Skeletal muscle tissue (tissue), 4 donors: ENCODE data around the gene SIRPB2. TPM values are rescaled to one million over a fixed set of nuclear protein-coding genes. Genes with fewer than 3 reads are reported as not detected.

Source experiments
- H3K27ac ChIP-seq: one replicate; pipeline ENCODE4 v1.7.0; 2013; ENCODE audit warnings: mild to moderate bottlenecking, low read depth, low read length, inconsistent platforms
- H3K27me3 ChIP-seq, 3 donors: one replicate each; pipeline ENCODE4 v1.7.0; 2013; ENCODE audit warnings: low read length in 3 of 3; ENCODE audit not compliant: control insufficient read depth in 3 of 3, insufficient read depth in 3 of 3
- H3K36me3 ChIP-seq, 3 donors: one replicate each; pipeline ENCODE4 v1.7.0; 2013; ENCODE audit warnings: low read length in 3 of 3; ENCODE audit not compliant: control insufficient read depth in 3 of 3, insufficient read depth in 3 of 3
- H3K4me1 ChIP-seq, 3 donors: one replicate each; pipeline ENCODE4 v1.7.0; 2013; ENCODE audit warnings: low read length in 3 of 3, mild to moderate bottlenecking in 3 of 3; ENCODE audit not compliant: control insufficient read depth in 3 of 3, insufficient read depth in 3 of 3
- H3K4me3 ChIP-seq, 3 donors: one replicate each; pipeline ENCODE4 v1.7.0; 2013; ENCODE audit warnings: low read length in 3 of 3
- H3K9ac ChIP-seq, 3 donors: one replicate each; pipeline ENCODE4 v1.7.0; 2013; ENCODE audit warnings: low read length in 3 of 3, mild to moderate bottlenecking in 3 of 3, moderate library complexity in 2 of 3, low read depth in 1 of 3
- H3K9me3 ChIP-seq, 3 donors: one replicate each; pipeline ENCODE4 v1.7.0; 2013; ENCODE audit warnings: low read length in 3 of 3; ENCODE audit not compliant: control insufficient read depth in 3 of 3
- total RNA-seq: library from RNA; depleted of rRNA; stranded (reverse); fragments of >200 nt; gene quantifications from one replicate; pipeline ENCODE4 v1.2.3, GENCODE V29; 2014
- donor health status: Osteomylitis.

SIRPB2 gene
- total RNA-seq, 1 donor from 2014 or later: 1.6 TPM

DNA sequence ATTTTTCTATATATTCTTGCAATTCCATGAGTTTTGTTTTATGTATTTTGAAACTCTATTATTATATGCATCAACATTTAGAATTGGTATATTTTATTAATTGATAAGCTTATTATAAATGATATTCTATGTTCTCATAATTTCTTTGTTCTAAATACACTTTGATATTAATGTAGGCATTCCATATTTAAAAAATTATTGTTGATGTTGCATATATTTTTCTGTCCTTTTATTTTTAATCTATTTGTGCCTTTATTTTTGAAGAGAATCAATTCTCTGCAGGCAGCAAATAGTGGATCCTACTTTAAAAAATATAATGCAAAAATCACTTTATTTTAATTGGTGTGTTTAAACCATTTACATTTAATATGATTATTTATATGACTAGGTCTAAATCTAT is 36.7 kb upstream of the SIRPB2 start:
- H3K9ac ChIP-seq: no peak overlapping the region
- no peaks in the 10 kb centered on the region for H3K4me1 ChIP-seq
- H3K27ac ChIP-seq: no peak overlapping the region
- no peaks in the 10 kb centered on the region for H3K27me3 ChIP-seq
- no peak overlapping the region for H3K4me3 ChIP-seq
- no peaks in the 10 kb centered on the region for H3K9me3 ChIP-seq
- H3K36me3 ChIP-seq: no peaks in the 10 kb centered on the region

DNA sequence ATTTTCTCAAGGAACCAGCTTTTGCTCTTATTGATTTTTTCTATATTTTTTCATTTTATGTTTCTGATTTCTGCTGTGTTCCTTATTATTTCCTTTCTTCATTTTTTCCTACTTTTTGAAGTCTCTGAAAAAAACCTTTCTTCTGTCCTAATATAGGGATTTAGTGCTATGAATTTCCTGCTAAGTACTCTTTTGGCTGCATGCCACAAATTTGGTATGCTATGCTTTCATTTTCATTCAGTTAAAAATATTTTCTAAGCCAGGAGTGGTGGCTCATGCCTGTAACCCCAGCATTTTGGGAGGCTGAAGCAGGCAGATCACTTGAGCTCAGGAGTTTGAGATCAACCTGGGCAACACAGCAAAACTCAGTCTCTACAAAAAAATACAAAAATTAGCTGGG is 35.7 kb upstream of the SIRPB2 start:
- H3K9ac ChIP-seq: no peak overlapping the region
- peaks cover 0 to 4% (median 0%) of the 10 kb centered on the region in 3 donors for H3K27me3 ChIP-seq
- no peaks in the 10 kb centered on the region for H3K9me3 ChIP-seq
- no peak overlapping the region for H3K4me3 ChIP-seq
- no peaks in the 10 kb centered on the region for H3K36me3 ChIP-seq
- H3K4me1 ChIP-seq: no peaks in the 10 kb centered on the region
- H3K27ac ChIP-seq: no peak overlapping the region

DNA sequence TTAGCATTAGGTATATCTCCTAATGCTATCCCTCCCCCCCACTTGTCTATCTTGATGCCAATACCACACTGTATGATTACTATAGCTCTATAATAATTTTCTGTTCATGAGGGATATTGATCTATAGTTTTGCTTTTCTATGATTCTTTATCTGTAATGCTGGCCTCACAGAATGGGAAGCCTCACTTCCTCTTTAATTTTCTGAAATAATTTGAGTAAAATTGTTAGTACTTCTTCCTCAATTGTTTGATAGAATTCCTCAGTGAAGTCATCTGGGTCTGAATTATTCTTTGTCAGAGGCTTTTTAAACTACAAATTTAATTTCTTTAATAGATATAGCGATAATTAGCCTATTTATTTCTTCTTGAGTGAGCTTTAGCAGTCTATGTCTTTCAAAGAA is 35.1 kb upstream of the SIRPB2 start:
- Histone ChIP-seq H3K9ac (no peak overlapping the region), H3K4me3 (no peak overlapping the region), H3K27me3 (peaks cover 0 to 4% (median 0%) of the 10 kb centered on the region in 3 donors), H3K9me3 (no peaks in the 10 kb centered on the region), H3K27ac (no peak overlapping the region), H3K4me1 (no peaks in the 10 kb centered on the region), H3K36me3 (no peaks in the 10 kb centered on the region)

DNA sequence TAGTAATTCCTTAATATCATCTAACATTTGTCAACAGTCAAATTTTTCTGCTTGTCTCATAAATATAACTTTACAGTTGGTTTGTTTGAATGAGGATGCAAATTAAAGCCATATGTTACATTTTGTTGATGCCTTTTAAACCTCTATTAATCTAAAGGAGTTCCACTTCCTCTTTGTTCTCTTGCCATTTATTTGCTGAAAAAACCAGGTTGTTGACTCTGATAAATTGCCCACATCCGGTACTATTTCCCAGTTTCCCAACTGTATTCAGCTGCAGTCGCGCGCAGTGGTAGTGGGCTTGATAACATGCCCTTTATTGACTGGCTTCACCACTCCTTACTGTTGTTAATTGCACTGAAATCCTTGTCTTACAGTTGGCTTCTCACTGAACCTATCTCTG is 32.8 kb upstream of the SIRPB2 start:
- no peaks in the 10 kb centered on the region for H3K9me3 ChIP-seq
- no peak overlapping the region for H3K9ac ChIP-seq
- no peaks in the 10 kb centered on the region for H3K36me3 ChIP-seq
- peaks cover 0 to 4% (median 0%) of the 10 kb centered on the region in 3 donors for H3K27me3 ChIP-seq
- H3K4me1 ChIP-seq: no peaks in the 10 kb centered on the region
- H3K4me3 ChIP-seq: no peak overlapping the region
- no peak overlapping the region for H3K27ac ChIP-seq

DNA sequence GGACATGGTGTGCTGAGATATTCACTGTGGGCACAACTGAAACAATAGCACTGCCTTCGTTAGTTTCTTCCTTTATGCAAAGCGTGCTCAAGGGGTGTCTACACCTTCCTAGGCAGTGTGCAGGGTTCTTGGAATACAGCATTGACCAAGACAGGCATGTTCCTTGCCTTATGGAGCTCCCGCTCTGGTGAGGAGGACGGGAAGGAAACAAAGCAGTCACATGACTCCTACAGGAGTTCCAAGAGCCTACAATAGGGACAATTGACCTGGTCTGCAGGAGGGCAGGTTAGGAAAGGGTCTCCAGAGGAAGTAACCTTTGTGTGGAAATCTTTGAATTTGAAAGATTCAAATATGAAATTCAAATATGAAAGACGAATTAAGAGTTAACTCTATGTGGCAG is 25.8 kb upstream of the SIRPB2 start:
- Histone ChIP-seq H3K9me3 (no peaks in the 10 kb centered on the region), H3K27me3 (peaks cover 3 to 7% (median 5%) of the 10 kb centered on the region in 3 donors), H3K36me3 (no peaks in the 10 kb centered on the region), H3K27ac (no peak overlapping the region), H3K4me3 (no peak overlapping the region), H3K9ac (no peak overlapping the region), H3K4me1 (no peaks in the 10 kb centered on the region)

DNA sequence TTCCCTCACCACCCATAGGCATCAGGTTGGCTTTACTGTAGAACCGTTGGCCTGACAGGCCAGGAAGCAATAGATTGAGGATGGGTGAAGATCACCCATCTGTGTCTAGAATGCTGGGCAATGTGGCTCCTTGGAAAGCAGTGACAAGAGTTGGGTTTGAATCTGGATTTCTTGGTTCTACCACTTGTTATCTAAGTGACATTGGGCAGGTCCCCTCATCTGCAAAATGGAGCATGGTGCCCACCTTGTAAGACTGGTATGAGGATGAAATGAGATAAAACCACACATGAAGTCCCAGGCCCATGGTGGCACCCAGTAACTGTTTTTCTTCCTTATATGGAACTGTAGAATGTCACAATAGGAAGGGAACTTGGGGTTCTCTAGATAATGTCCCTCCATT is 22.6 kb upstream of the SIRPB2 start:
- no peak overlapping the region for H3K27ac ChIP-seq
- peaks cover 3 to 12% (median 5%) of the 10 kb centered on the region in 3 donors for H3K27me3 ChIP-seq
- H3K4me3 ChIP-seq: no peak overlapping the region

DNA sequence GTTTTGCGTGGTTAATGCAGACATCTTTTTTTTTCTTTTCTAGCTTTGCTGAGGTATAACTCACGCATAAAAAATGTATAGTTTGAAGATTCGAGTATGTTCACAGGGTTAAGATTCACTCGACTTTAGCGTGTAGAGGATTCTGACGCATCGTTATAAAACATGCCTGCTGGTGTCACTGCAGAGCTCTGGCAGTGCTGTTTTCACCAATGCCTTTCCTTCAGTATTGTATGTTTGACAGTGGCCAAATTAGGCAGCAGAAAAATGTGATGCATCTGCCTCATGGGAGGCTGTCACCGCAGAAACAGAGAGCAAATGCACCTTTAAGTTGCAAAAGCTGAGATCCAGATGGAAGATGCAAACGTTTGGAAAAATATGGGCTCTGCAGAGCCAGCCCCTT is 18.0 kb upstream of the SIRPB2 start:
- Histone ChIP-seq H3K27ac (no peak overlapping the region), H3K27me3 (peaks cover 7 to 10% (median 9%) of the 10 kb centered on the region in 3 donors), H3K4me1 (no peaks in the 10 kb centered on the region), H3K9me3 (no peaks in the 10 kb centered on the region), H3K36me3 (no peaks in the 10 kb centered on the region), H3K4me3 (no peak overlapping the region), H3K9ac (no peak overlapping the region)

More for the DNA sequence above, 22.6 kb upstream of the SIRPB2 start:
- Histone ChIP-seq H3K9ac (no peak overlapping the region), H3K9me3 (no peaks in the 10 kb centered on the region), H3K36me3 (no peaks in the 10 kb centered on the region), H3K4me1 (no peaks in the 10 kb centered on the region)

DNA sequence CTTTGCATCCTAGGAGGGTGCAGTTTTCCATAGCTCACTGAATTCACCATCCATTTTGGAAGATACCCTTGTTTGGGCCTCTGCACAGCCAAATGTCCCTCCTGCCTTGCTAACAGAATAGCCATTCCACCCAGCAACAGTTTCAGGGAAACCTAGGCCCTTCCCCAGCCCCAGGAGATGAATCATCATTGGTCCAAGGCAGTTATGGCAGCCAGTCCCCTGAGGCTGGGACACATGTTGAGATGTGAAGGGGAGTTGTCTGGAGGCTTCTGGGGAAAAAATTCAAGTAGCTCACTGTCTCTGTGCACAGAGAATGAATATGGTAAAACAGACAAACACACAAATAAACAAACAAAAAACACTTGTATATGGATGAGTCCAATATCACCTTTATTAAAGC is 17.4 kb upstream of the SIRPB2 start:
- Histone ChIP-seq H3K4me3 (no peak overlapping the region), H3K27me3 (peaks cover 7 to 10% (median 9%) of the 10 kb centered on the region in 3 donors), H3K4me1 (no peaks in the 10 kb centered on the region), H3K36me3 (no peaks in the 10 kb centered on the region), H3K27ac (no peak overlapping the region), H3K9me3 (no peaks in the 10 kb centered on the region), H3K9ac (no peak overlapping the region)

DNA sequence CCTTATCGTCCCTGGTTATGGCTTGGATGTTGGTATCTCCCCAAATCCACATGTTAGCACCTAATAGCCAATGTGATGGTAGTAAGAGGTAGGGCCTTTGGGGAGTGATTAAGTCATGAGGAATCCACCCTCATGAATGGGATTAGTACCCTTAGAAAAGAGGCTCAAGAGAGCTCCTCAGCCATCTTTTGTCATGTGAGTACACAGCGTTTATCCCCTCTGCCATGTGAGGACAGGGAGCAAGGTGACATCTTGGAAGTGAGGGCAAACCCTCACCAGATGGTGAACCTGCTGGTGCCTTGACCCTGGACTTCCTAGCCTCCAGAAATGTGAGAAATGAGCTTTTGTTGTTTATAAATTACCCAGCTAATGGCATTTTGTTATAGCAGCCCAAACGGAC is 16.1 kb upstream of the SIRPB2 start:
- peaks cover 6 to 10% (median 7%) of the 10 kb centered on the region in 3 donors for H3K27me3 ChIP-seq
- no peak overlapping the region for H3K27ac ChIP-seq
- no peak overlapping the region for H3K4me3 ChIP-seq
- no peaks in the 10 kb centered on the region for H3K4me1 ChIP-seq
- no peak overlapping the region for H3K9ac ChIP-seq
- H3K36me3 ChIP-seq: no peaks in the 10 kb centered on the region
- H3K9me3 ChIP-seq: no peaks in the 10 kb centered on the region

DNA sequence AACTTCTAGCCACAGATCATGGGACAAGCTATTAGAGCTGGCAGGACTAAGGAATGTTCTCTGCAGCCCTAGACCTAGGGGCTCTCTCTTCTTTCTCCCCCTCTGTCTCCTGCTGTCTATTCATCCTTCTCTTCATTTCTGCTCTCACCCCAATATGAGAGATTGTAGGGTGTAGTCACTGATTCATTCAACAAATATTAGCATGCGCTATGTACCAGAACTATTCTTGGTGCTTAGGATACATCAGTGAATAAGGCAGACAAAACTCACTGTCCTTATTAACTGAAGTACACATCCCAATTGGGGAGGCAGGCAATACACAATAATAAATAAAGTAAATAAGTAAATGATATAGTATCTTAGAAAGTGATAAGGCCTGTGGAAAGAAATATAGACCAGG is 14.7 kb upstream of the SIRPB2 start:
- Histone ChIP-seq H3K27me3 (peaks cover 4 to 7% (median 6%) of the 10 kb centered on the region in 3 donors), H3K9me3 (no peaks in the 10 kb centered on the region), H3K4me3 (no peak overlapping the region), H3K9ac (no peak overlapping the region), H3K36me3 (no peaks in the 10 kb centered on the region), H3K4me1 (no peaks in the 10 kb centered on the region), H3K27ac (no peak overlapping the region)

DNA sequence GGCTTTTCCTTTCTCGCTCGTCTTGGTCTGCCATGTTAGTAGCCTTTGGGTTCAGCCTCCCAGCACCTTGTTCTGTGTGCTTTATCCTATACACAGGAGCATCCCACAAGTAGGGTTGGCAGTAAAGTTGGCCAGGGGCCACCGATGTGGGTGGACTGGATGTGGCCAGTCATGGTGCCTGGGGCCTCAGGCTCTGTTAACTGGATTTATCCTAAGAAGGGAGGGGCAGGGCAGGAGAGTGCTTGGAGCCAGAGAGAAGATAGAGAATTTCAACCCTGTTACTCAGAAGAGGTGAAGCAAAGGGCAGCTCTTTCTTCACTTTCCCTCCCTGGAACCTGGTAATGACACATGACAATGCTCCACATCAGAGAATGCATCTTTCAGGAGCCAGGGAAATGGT is 14.1 kb upstream of the SIRPB2 start:
- Histone ChIP-seq H3K36me3 (no peaks in the 10 kb centered on the region), H3K4me3 (no peak overlapping the region), H3K9ac (no peak overlapping the region), H3K27me3 (peaks cover 4 to 7% (median 6%) of the 10 kb centered on the region in 3 donors), H3K4me1 (no peaks in the 10 kb centered on the region), H3K9me3 (no peaks in the 10 kb centered on the region), H3K27ac (no peak overlapping the region)
